A549 (cell line): Measurements from ENCODE around the gene CTIF.

Experiments used
- CTCF ChIP-seq: fragments of >200 bp; sonication (Bioruptor Twin); formaldehyde crosslinking; IDR thresholded peaks from 3 replicates; pipeline ENCODE4 v1.5.1; 2016
- FOSL2 ChIP-seq, 2 experiments: fragments of 450-650 bp in 1 of 2; fragments of >200 bp in 1 of 2; sonication (Bioruptor Twin) in 1 of 2; formaldehyde crosslinking; IDR thresholded peaks; 2 replicates each; pipeline versions ENCODE4 v1.5.0 to v1.6.1; 2016 to 2020; ENCODE audit warnings: mild to moderate bottlenecking in 1 of 2, moderate library complexity in 1 of 2
- POLR2A ChIP-seq: IDR thresholded peaks from 2 replicates; pipeline ENCODE4 v1.6.1; 2012; ENCODE audit warnings: mild to moderate bottlenecking, low read length
- TF ChIP-seq, protein P1 (sequence below): fragments of 450-650 bp; IDR thresholded peaks from 2 replicates; pipeline ENCODE4 v1.6.1; 2014; ENCODE audit warnings: antibody characterized with exemption

DNA sequence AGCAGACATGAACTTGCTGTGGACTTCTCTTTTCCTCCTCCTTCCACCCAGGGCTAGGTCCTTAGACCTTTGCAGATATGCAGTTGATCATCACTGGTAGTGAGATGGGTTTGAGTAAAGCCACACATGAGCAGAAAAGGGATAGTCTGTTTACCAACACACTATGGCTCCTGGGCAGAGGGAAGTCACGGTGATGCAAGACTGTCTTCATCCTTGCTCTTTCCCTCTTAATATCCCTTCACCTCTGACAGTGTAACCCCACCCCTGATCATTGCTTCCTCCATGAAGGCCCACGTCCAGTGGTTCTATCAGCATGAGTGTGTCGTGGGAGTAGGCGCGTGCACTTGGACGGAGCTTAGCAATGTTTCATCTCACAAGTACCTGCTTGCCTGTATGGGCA, 223.2 kb downstream of the CTIF start:
- no peak for TF ChIP-seq FOSL2 (IDR thresholded peaks at IDR 0.05)
- no peak for TF ChIP-seq FOSL2 (CRISPR knock-in tag; IDR thresholded peaks at IDR 0.05)
- no peak for TF ChIP-seq CTCF
- TF ChIP-seq, protein P1, sequence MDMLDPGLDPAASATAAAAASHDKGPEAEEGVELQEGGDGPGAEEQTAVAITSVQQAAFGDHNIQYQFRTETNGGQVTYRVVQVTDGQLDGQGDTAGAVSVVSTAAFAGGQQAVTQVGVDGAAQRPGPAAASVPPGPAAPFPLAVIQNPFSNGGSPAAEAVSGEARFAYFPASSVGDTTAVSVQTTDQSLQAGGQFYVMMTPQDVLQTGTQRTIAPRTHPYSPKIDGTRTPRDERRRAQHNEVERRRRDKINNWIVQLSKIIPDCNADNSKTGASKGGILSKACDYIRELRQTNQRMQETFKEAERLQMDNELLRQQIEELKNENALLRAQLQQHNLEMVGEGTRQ = no peak
- no peak for TF ChIP-seq POLR2A
